OCI-LY1 (cell line): Measurements from ENCODE around the gene STK32B.

ENCODE experiments used
- H2AFZ ChIP-seq: fragments of 200-600 bp; sonication (generic), shearing (Covaris generic); 2 replicates; pipeline ENCODE4 v1.6.0; 2014; ENCODE audit warnings: antibody characterized with exemption, mild to moderate bottlenecking, low read length
- H3F3A ChIP-seq: fragments of 200-600 bp; sonication (generic), shearing (Covaris generic); 2 replicates; pipeline ENCODE4 v1.6.0; 2014; ENCODE audit warnings: mild to moderate bottlenecking, antibody characterized with exemption, low read length, moderate library complexity; ENCODE audit not compliant: insufficient read depth
- H3K27ac ChIP-seq: fragments of 200-600 bp; sonication (generic); 2 replicates; pipeline ENCODE4 v1.5.1; 2014; ENCODE audit warnings: low read length, mixed run types, mild to moderate bottlenecking, low read depth; ENCODE audit not compliant: poor library complexity, severe bottlenecking
- H3K27me3 ChIP-seq: fragments of 200-600 bp; sonication (generic); 2 replicates; pipeline ENCODE4 v1.6.0; 2014; ENCODE audit warnings: antibody characterized with exemption, mild to moderate bottlenecking, low read length, moderate library complexity; ENCODE audit not compliant: insufficient read depth
- H3K36me3 ChIP-seq: fragments of 200-600 bp; sonication (generic); 2 replicates; pipeline ENCODE4 v1.6.1; 2014; ENCODE audit warnings: mild to moderate bottlenecking, antibody characterized with exemption, low read length, moderate library complexity, mixed read lengths; ENCODE audit not compliant: insufficient read depth
- H3K4me1 ChIP-seq: fragments of 200-600 bp; sonication (generic); 2 replicates; pipeline ENCODE4 v1.5.1; 2014; ENCODE audit warnings: mild to moderate bottlenecking, low read length, moderate library complexity; ENCODE audit not compliant: insufficient read depth, severe bottlenecking
- H3K4me2 ChIP-seq: fragments of 200-600 bp; sonication (generic), shearing (Covaris generic); 2 replicates; pipeline ENCODE4 v1.6.1; 2014; ENCODE audit warnings: low read length
- H3K4me3 ChIP-seq: fragments of 200-600 bp; sonication (generic); 2 replicates; pipeline ENCODE4 v1.5.1; 2014; ENCODE audit warnings: low read length, low read depth, mild to moderate bottlenecking, mixed read lengths; ENCODE audit not compliant: poor library complexity, severe bottlenecking
- H3K79me2 ChIP-seq: fragments of 200-600 bp; shearing (Covaris generic); 2 replicates; pipeline ENCODE4 v1.6.1; 2016; ENCODE audit warnings: mixed run types, low read length, mixed read lengths; ENCODE audit not compliant: insufficient read depth
- H3K9ac ChIP-seq: fragments of 200-600 bp; sonication (generic), shearing (Covaris generic); 2 replicates; pipeline ENCODE4 v1.6.1; 2014; ENCODE audit warnings: mild to moderate bottlenecking, low read length, mixed read lengths
- H3K9me2 ChIP-seq: fragments of 200-600 bp; sonication (generic), shearing (Covaris generic); 2 replicates; pipeline ENCODE4 v1.6.1; 2014; ENCODE audit warnings: low read depth, mild to moderate bottlenecking, low read length, mixed read lengths
- H3K9me3 ChIP-seq: fragments of 200-600 bp; shearing (Covaris generic); 2 replicates; pipeline ENCODE4 v1.6.1; 2014; ENCODE audit warnings: low read length, mixed read lengths
- H4K20me1 ChIP-seq: fragments of 200-600 bp; sonication (generic), shearing (Covaris generic); 2 replicates; pipeline ENCODE4 v1.6.0; 2016; ENCODE audit warnings: mild to moderate bottlenecking, low read length; ENCODE audit not compliant: insufficient read depth
- CTCF ChIP-seq: fragments of 200-600 bp; sonication (generic), shearing (Covaris generic); IDR thresholded peaks from 2 replicates; pipeline ENCODE4 v1.5.1; 2017; ENCODE audit warnings: mild to moderate bottlenecking, antibody characterized with exemption, low read length, moderate library complexity, mixed read lengths
- EZH2 ChIP-seq: fragments of 200-600 bp; sonication (generic), shearing (Covaris generic); IDR thresholded peaks from 2 replicates; pipeline ENCODE4 v1.8.0; 2017; ENCODE audit warnings: borderline replicate concordance, mixed run types, mild to moderate bottlenecking, antibody characterized with exemption, low read length, moderate library complexity, mixed read lengths

Gene STK32B

GRCh38 chr4:5379895-5380294 is 328.6 kb downstream of the STK32B start:
- TF ChIP-seq EZH2 (no peak), CTCF (no peak)
- Histone ChIP-seq H3F3A (no peaks in the 10 kb centered on the region), H3K27me3 (no peaks in the 10 kb centered on the region), H3K36me3 (no peaks in the 10 kb centered on the region), H3K27ac (no peak overlapping the region), H2AFZ (no peak overlapping the region), H3K9ac (no peak overlapping the region), H3K9me3 (no peaks in the 10 kb centered on the region), H4K20me1 (no peaks in the 10 kb centered on the region), H3K79me2 (no peaks in the 10 kb centered on the region), H3K4me1 (no peaks in the 10 kb centered on the region), H3K4me3 (no peak overlapping the region), H3K9me2 (no peaks in the 10 kb centered on the region), H3K4me2 (no peak overlapping the region)

GRCh38 chr4:5381961-5382441 is 330.7 kb downstream of the STK32B start:
- Histone ChIP-seq H3K4me2 (no peak overlapping the region), H3K9me3 (no peaks in the 10 kb centered on the region), H3K4me1 (no peaks in the 10 kb centered on the region), H3K9me2 (no peaks in the 10 kb centered on the region), H3K79me2 (no peaks in the 10 kb centered on the region), H3K27me3 (no peaks in the 10 kb centered on the region), H3F3A (no peaks in the 10 kb centered on the region), H3K36me3 (no peaks in the 10 kb centered on the region), H3K9ac (no peak overlapping the region), H3K27ac (no peak overlapping the region), H3K4me3 (no peak overlapping the region), H4K20me1 (no peaks in the 10 kb centered on the region), H2AFZ (no peak overlapping the region)
- no peak for TF ChIP-seq EZH2
- no peak for TF ChIP-seq CTCF

- Histone ChIP-seq H2AFZ (no peak overlapping the region), H3K36me3 (no peaks in the 10 kb centered on the region), H3K9me2 (no peaks in the 10 kb centered on the region), H3K4me3 (no peak overlapping the region), H3K79me2 (no peaks in the 10 kb centered on the region), H3K9ac (no peak overlapping the region), H4K20me1 (no peaks in the 10 kb centered on the region), H3K9me3 (no peaks in the 10 kb centered on the region), H3K4me2 (no peak overlapping the region), H3F3A (no peaks in the 10 kb centered on the region), H3K27ac (no peak overlapping the region), H3K27me3 (no peaks in the 10 kb centered on the region), H3K4me1 (no peaks in the 10 kb centered on the region)
- TF ChIP-seq CTCF (no peak), EZH2 (no peak)
Observed at GRCh38 chr4:5383191-5383980, 332.1 kb downstream of the STK32B start.
